ENCODE results near the gene SLC47A2.
"Not testable (repeated sequence)": the region's sequence is repeated elsewhere in the genome, so short reads cannot be mapped to it uniquely, and the experiment has no call there.

SLC47A2 gene

GRCh38 chr17:19716108-19717030, at the start of gene SLC47A2:
SLC47A2 (minus strand) TSS chr17:19716584; CDS start chr17:19716555, 29 bp downstream.
- DNase-seq (ENCODE audit: low read depth in 3 of 3), result no peak

GRCh38 chr17:19766016-19766415, 49.6 kb upstream of the SLC47A2 start:
- no peak for DNase-seq (ENCODE audit: low read depth in 3 of 3)

GRCh38 chr17:19763991-19764390, 47.6 kb upstream of the SLC47A2 start:
- not testable (repeated sequence) for DNase-seq (ENCODE audit: low read depth in 3 of 3)

- DNase-seq (ENCODE audit: low read depth in 3 of 3), result no peak
These were observed 47.0 kb upstream of the SLC47A2 start for GRCh38 chr17:19763416-19763815.

GRCh38 chr17:19762515-19762961, 46.2 kb upstream of the SLC47A2 start:
- peak in 2 of 3 experiments; percentile 19 to 21 for DNase-seq (ENCODE audit: low read depth in 3 of 3)

GRCh38 chr17:19760746-19761145, 44.4 kb upstream of the SLC47A2 start:
- no peak for DNase-seq (ENCODE audit: low read depth in 3 of 3)

- no peak for DNase-seq (ENCODE audit: low read depth in 3 of 3)
These were observed 43.5 kb upstream of the SLC47A2 start for GRCh38 chr17:19759568-19760549.

- DNase-seq (ENCODE audit: low read depth in 3 of 3), result no peak
These were observed 41.3 kb upstream of the SLC47A2 start for GRCh38 chr17:19757536-19758180.

- no peak for DNase-seq (ENCODE audit: low read depth in 3 of 3)
These were observed 40.2 kb upstream of the SLC47A2 start for GRCh38 chr17:19756546-19756945.

- no peak for DNase-seq (ENCODE audit: low read depth in 3 of 3)
These were observed 39.6 kb upstream of the SLC47A2 start for GRCh38 chr17:19755821-19756510.

- no peak for DNase-seq (ENCODE audit: low read depth in 3 of 3)
These were observed 39.0 kb upstream of the SLC47A2 start for GRCh38 chr17:19755392-19755791.

- DNase-seq (ENCODE audit: low read depth in 3 of 3), result no peak
These were observed 37.5 kb upstream of the SLC47A2 start for GRCh38 chr17:19753661-19754463.

GRCh38 chr17:19753051-19753509, 36.7 kb upstream of the SLC47A2 start:
- DNase-seq (ENCODE audit: low read depth in 3 of 3), result no peak

- DNase-seq (ENCODE audit: low read depth in 3 of 3), result no peak
These were observed 36.0 kb upstream of the SLC47A2 start for GRCh38 chr17:19752216-19753050.

- no peak for DNase-seq (ENCODE audit: low read depth in 3 of 3)
These were observed 34.5 kb upstream of the SLC47A2 start for GRCh38 chr17:19750835-19751234.

GRCh38 chr17:19750020-19750572, 33.7 kb upstream of the SLC47A2 start:
- no peak for DNase-seq (ENCODE audit: low read depth in 3 of 3)

GRCh38 chr17:19748807-19749193, 32.4 kb upstream of the SLC47A2 start:
- no peak for DNase-seq (ENCODE audit: low read depth in 3 of 3)

GRCh38 chr17:19747829-19748806, 31.7 kb upstream of the SLC47A2 start, which contains the start of gene ALDH3A1:
ALDH3A1 (minus strand) TSS chr17:19748298; CDS start chr17:19745129, 3,169 bp downstream.
- no peak for DNase-seq (ENCODE audit: low read depth in 3 of 3)
